PC-9 (cell line): Measurements from ENCODE around the gene TMEM120B.

Source experiments
- CTCF ChIP-seq: fragments of 200-600 bp; sonication (generic); conservative IDR thresholded peaks from 2 replicates; pipeline ENCODE4 v1.6.1; 2017; ENCODE audit warnings: mixed run types, antibody characterized with exemption, mild to moderate bottlenecking, moderate library complexity
- EZH2 ChIP-seq: fragments of 200-600 bp; sonication (generic); IDR thresholded peaks from 2 replicates; pipeline ENCODE4 v1.8.0; 2017; ENCODE audit warnings: antibody characterized with exemption, low read depth

- no peak for TF ChIP-seq CTCF
- TF ChIP-seq EZH2, result no peak
Observed at GRCh38 chr12:121813951-121814350, 101.4 kb downstream of the TMEM120B start.
